NT2/D1 (cell line): Measurements from ENCODE around the gene CACNG5.

ENCODE experiments used
- SUZ12 ChIP-seq: IDR thresholded peaks from 2 replicates; pipeline ENCODE4 v1.6.1; 2011; ENCODE audit not compliant: insufficient read length, insufficient read depth; ENCODE audit errors: extremely low read depth
- YY1 ChIP-seq: IDR thresholded peaks from 2 replicates; pipeline ENCODE4 v1.6.1; 2011; ENCODE audit not compliant: insufficient read length, insufficient read depth
- ZNF274 ChIP-seq: IDR thresholded peaks from 2 replicates; pipeline ENCODE4 v1.6.1; 2011; ENCODE audit warnings: mild to moderate bottlenecking, low read depth, low read length

GRCh38 chr17:66837885-66838665 lies 3.2 kb downstream of the CACNG5 start:
- TF ChIP-seq YY1: no peak
- TF ChIP-seq ZNF274: no peak
- TF ChIP-seq SUZ12: no peak
